Body of pancreas (tissue), 4 donors: Measurements from ENCODE around the gene MAP4K3. TPM values are rescaled to one million over a fixed set of nuclear protein-coding genes. Genes with fewer than 3 reads are reported as not detected.
"Not testable (repeated sequence)": the region's sequence is repeated elsewhere in the genome, so short reads cannot be mapped to it uniquely, and the experiment has no call there.

Experiments used
- ATAC-seq: fragments of 150-250 bp; one replicate; pipeline ENCODE4 v1.9.1; 2016
- DNase-seq, 4 donors: peaks; one replicate each; pipeline ENCODE4 v3.0.0-alpha.2; 2019
- H3K27ac ChIP-seq, 4 donors: fragments of 200-600 bp; sonication (generic); 1 replicate in 3 of 4; 2 replicates in 1 of 4; pipeline versions ENCODE4 v1.5.1 to v1.6.1; 2016 to 2019; ENCODE audit warnings: mild to moderate bottlenecking in 1 of 4, mixed read lengths in 1 of 4, moderate library complexity in 1 of 4
- H3K27me3 ChIP-seq, 2 donors: fragments of 200-600 bp; sonication (generic); one replicate each; pipeline ENCODE4 v1.6.0; 2016; ENCODE audit warnings: mild to moderate bottlenecking in 1 of 2
- H3K36me3 ChIP-seq, 2 donors: fragments of 200-600 bp; sonication (generic); replicated peaks in 1 of 2; 2 replicates each; pipeline ENCODE4 v1.5.1; 2016; ENCODE audit warnings: low read depth in 2 of 2; ENCODE audit not compliant: insufficient read depth in 1 of 2
- H3K4me1 ChIP-seq: fragments of 200-600 bp; sonication (generic); one replicate; pipeline ENCODE4 v1.6.0; 2016
- H3K4me3 ChIP-seq, 2 donors: fragments of 200-600 bp; sonication (generic); 1 replicate in 1 of 2; 2 replicates in 1 of 2; pipeline ENCODE4 v1.5.1; 2016 to 2019
- H3K9me3 ChIP-seq, 3 donors: fragments of 200-600 bp; sonication (generic); 1 replicate in 2 of 3; 2 replicates in 1 of 3; pipeline ENCODE4 v1.5.1; 2016
- POLR2A ChIP-seq, 3 donors: fragments of 450-650 bp; IDR thresholded peaks; one replicate each; pipeline ENCODE4 v1.6.1; 2016; ENCODE audit warnings: antibody characterized with exemption in 3 of 3, mild to moderate bottlenecking in 2 of 3
- WGBS, 2 donors: methylation state at CpG; one replicate each; pipeline ENCODE4 v1.1.5; 2017; 5-methylcytosine and 5-hydroxymethylcytosine counted together
- intact Hi-C: fragments of 100-400 bp; cut with DNase I; formaldehyde crosslinking; loops from one replicate; pipeline ENCODE4 v1.15.1; 2023
- total RNA-seq, 2 donors: library from RNA; depleted of rRNA; stranded (reverse); fragments of >200 nt; gene quantifications; one replicate each; pipeline ENCODE4 v1.1.0, GENCODE V29; 2016
- TF ChIP-seq, protein P1 (sequence below), 7 experiments: fragments of 450-650 bp in 4 of 7; fragments of 200-600 bp in 3 of 7; sonication (generic) in 3 of 7; IDR thresholded peaks; one replicate each; pipeline ENCODE4 v1.5.1; 2016 to 2019; ENCODE audit warnings: antibody characterized with exemption in 7 of 7

MAP4K3 gene
- total RNA-seq, 2 donors from 2014 or later: 50.6 to 54.4 TPM

DNA sequence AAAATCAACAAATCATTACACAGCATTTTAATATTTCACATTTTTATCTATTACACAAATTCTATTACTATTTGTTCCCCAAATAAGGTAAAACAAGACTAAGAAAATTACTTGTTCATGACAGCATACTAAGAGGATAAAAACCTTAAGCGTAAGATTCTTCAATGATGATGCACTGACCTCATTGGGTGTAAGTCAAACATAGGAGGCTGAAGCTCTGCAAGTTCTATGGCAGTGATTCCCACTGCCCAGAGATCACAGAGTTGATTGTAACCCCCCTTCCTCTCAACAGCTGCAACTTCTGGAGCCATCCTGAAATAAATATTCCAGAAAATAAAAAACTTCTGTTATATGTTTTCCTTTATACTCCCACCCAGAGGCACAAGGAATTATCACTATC is 111.1 kb downstream of the MAP4K3 start:
- intact Hi-C loops: no loop called here
- H3K4me1 ChIP-seq: no peaks in the 10 kb centered on the region
- H3K4me3 ChIP-seq: no peak overlapping the region
- no peak overlapping the region for H3K27ac ChIP-seq
- TF ChIP-seq, protein P1, sequence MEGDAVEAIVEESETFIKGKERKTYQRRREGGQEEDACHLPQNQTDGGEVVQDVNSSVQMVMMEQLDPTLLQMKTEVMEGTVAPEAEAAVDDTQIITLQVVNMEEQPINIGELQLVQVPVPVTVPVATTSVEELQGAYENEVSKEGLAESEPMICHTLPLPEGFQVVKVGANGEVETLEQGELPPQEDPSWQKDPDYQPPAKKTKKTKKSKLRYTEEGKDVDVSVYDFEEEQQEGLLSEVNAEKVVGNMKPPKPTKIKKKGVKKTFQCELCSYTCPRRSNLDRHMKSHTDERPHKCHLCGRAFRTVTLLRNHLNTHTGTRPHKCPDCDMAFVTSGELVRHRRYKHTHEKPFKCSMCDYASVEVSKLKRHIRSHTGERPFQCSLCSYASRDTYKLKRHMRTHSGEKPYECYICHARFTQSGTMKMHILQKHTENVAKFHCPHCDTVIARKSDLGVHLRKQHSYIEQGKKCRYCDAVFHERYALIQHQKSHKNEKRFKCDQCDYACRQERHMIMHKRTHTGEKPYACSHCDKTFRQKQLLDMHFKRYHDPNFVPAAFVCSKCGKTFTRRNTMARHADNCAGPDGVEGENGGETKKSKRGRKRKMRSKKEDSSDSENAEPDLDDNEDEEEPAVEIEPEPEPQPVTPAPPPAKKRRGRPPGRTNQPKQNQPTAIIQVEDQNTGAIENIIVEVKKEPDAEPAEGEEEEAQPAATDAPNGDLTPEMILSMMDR (IDR thresholded peaks at IDR 0.05): no peak
- TF ChIP-seq POLR2A (IDR thresholded peaks at IDR 0.05): no peak
- WGBS, 2 donors: 97 to 100% methylated on average over 1 of the region's 1 CpG
- no peaks in the 10 kb centered on the region for H3K9me3 ChIP-seq
- ATAC-seq (no peak), DNase-seq (no peak)
- no peaks in the 10 kb centered on the region for H3K27me3 ChIP-seq
- peaks cover 0 to 4% of the 10 kb centered on the region in 2 donors for H3K36me3 ChIP-seq

DNA sequence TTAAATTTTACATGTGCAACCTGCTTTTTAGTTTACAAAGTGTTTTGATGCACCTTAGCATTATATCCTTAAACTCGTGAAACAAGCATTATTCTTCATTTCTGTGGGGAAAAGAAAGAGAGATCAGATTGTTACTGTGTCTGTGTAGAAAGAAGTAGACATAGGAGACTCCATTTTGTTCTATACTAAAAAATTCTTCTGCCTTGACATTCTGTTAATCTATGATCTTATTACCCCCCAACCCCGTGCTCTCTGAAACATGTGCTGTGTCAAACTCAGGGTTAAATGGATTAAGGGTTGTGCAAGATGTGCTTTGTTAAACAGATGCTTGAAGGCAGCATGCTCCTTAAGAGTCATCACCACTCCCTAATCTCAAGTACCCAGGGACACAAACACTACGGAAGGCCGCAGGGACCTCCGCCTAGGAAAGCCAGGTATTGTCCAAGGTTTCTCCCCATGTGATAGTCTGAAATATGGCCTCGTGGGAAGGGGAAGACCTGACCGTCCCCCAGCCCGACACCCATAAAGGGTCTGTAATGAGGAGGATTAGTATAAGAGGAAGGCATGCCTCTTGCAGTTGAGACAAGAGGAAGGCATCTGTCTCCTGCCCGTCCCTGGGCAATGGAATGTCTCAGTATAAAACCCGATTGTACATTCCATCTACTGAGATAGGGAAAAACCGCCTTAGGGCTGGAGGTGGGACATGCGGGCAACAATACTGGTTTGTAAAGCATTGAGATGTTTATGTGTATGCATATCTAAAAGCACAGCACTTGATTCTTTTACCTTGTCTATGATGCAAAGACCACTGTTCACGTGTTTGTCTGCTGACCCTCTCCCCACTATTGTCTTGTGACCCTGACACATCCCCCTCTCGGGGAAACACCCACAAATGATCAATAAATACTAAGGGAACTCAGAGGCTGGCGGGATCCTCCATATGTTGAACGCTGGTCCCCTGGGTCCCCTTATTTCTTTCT is 115.7 kb downstream of the MAP4K3 start:
- H3K9me3 ChIP-seq, DNase-seq, H3K27ac ChIP-seq, H3K4me1 ChIP-seq, ATAC-seq, H3K27me3 ChIP-seq, H3K36me3 ChIP-seq, H3K4me3 ChIP-seq, intact Hi-C loops: not testable (repeated sequence)
- WGBS, 2 donors: 92 to 95% methylated on average over 13 to 15 of the region's 16 CpGs

GRCh38 chr2:39320162-39320561 is 116.9 kb downstream of the MAP4K3 start:
- Histone ChIP-seq H3K4me1 (peaks cover 6% of the 10 kb centered on the region), H3K27ac (no peak overlapping the region), H3K9me3 (no peaks in the 10 kb centered on the region), H3K36me3 (peaks cover 0 to 2% of the 10 kb centered on the region in 2 donors), H3K4me3 (no peak overlapping the region), H3K27me3 (no peaks in the 10 kb centered on the region)
- WGBS, 2 donors: 85 to 87% methylated on average over 4 of the region's 4 CpGs
- intact Hi-C loops: no loop called here
- DNase-seq: no peak
- TF ChIP-seq, protein P1 (IDR thresholded peaks at IDR 0.05): no peak
- TF ChIP-seq POLR2A (IDR thresholded peaks at IDR 0.05): no peak
- ATAC-seq: no peak

GRCh38 chr2:39313575-39313974 is 123.5 kb downstream of the MAP4K3 start:
- Histone ChIP-seq H3K27ac (no peak overlapping the region), H3K27me3 (no peaks in the 10 kb centered on the region), H3K4me3 (no peak overlapping the region), H3K36me3 (no peaks in the 10 kb centered on the region), H3K9me3 (no peaks in the 10 kb centered on the region), H3K4me1 (no peaks in the 10 kb centered on the region)
- intact Hi-C loops: no loop called here
- TF ChIP-seq, protein P1 (IDR thresholded peaks at IDR 0.05): no peak
- no peak for TF ChIP-seq POLR2A (IDR thresholded peaks at IDR 0.05)
- no peak for ATAC-seq
- WGBS, 2 donors: 97 to 100% methylated on average over 4 of the region's 4 CpGs
- DNase-seq: no peak

GRCh38 chr2:39311469-39311868 is 125.6 kb downstream of the MAP4K3 start:
- Histone ChIP-seq H3K4me3 (no peak overlapping the region), H3K27me3 (no peaks in the 10 kb centered on the region), H3K4me1 (no peaks in the 10 kb centered on the region), H3K36me3 (no peaks in the 10 kb centered on the region), H3K27ac (no peak overlapping the region), H3K9me3 (no peaks in the 10 kb centered on the region)
- DNase-seq (no peak), ATAC-seq (no peak)
- 89 to 100% methylated on average over 2 of the region's 2 CpGs for WGBS, 2 donors
- TF ChIP-seq POLR2A (IDR thresholded peaks at IDR 0.05): no peak
- TF ChIP-seq, protein P1 (IDR thresholded peaks at IDR 0.05): no peak
- intact Hi-C loops: no loop called here
